ENCODE results near the gene F5.
"Not testable (repeated sequence)": the region's sequence is repeated elsewhere in the genome, so short reads cannot be mapped to it uniquely, and the experiment has no call there.

The F5 gene

GRCh38 chr1:169538998-169539871 is 47.0 kb downstream of the F5 start:
- no peak for DNase-seq

GRCh38 chr1:169534653-169535052 is 51.6 kb downstream of the F5 start:
- no peak for DNase-seq

GRCh38 chr1:169533528-169534190 is 52.6 kb downstream of the F5 start:
- not testable (repeated sequence) for DNase-seq

- DNase-seq, result no peak
Observed at GRCh38 chr1:169530448-169530847, 55.8 kb downstream of the F5 start.

- no peak for DNase-seq
Observed at GRCh38 chr1:169529068-169529642, 57.1 kb downstream of the F5 start.

- no peak for DNase-seq
Observed at GRCh38 chr1:169528215-169529067, 57.8 kb downstream of the F5 start.

- no peak for DNase-seq
Observed at GRCh38 chr1:169527451-169528214, 58.6 kb downstream of the F5 start.

- no peak for DNase-seq
Observed at GRCh38 chr1:169527001-169527400, 59.3 kb downstream of the F5 start.

- DNase-seq, result no peak
Observed at GRCh38 chr1:169526120-169526832, 60.0 kb downstream of the F5 start.

- DNase-seq, result no peak
Observed at GRCh38 chr1:169525391-169525790, 60.9 kb downstream of the F5 start.

GRCh38 chr1:169523904-169524303 is 62.4 kb downstream of the F5 start:
- DNase-seq, result no peak

GRCh38 chr1:169521226-169521625 is 65.1 kb downstream of the F5 start:
- no peak for DNase-seq

- DNase-seq, result no peak
Observed at GRCh38 chr1:169517558-169518186, 68.6 kb downstream of the F5 start.

GRCh38 chr1:169515641-169516040 is 70.6 kb downstream of the F5 start:
- no peak for DNase-seq

GRCh38 chr1:169514566-169515270 is 71.6 kb downstream of the F5 start:
- no peak for DNase-seq

GRCh38 chr1:169513208-169513607 is 73.1 kb downstream of the F5 start:
- no peak for DNase-seq

- no peak for DNase-seq
Observed at GRCh38 chr1:169511316-169512005, 74.8 kb downstream of the F5 start.

- DNase-seq, result no peak
Observed at GRCh38 chr1:169510060-169510459, 76.2 kb downstream of the F5 start.

- DNase-seq, result no peak
Observed at GRCh38 chr1:169509354-169509753, 76.9 kb downstream of the F5 start.

Data from stimulated activated CD4-positive, alpha-beta T cell treated with anti-CD3 and anti-CD28 coated beads, Interleukin-15, amount 100 ng/mL, for 24 hours (primary cell).